BLaER1 (cell line): ENCODE data around the gene BICDL1.
"Not testable (repeated sequence)": the region's sequence is repeated elsewhere in the genome, so short reads cannot be mapped to it uniquely, and the experiment has no call there.

Experiments
- H3K27ac ChIP-seq: shearing (Covaris generic); formaldehyde crosslinking; 2 replicates; pipeline ENCODE4 v1.8.1; 2022
- H3K27me3 ChIP-seq: shearing (Covaris generic); formaldehyde crosslinking; 2 replicates; pipeline ENCODE4 v1.8.1; 2022
- H3K36me3 ChIP-seq: shearing (Covaris generic); formaldehyde crosslinking; 2 replicates; pipeline ENCODE4 v1.8.1; 2022
- H3K4me1 ChIP-seq: shearing (Covaris generic); formaldehyde crosslinking; 2 replicates; pipeline ENCODE4 v1.8.1; 2022
- H3K4me2 ChIP-seq: shearing (Covaris generic); formaldehyde crosslinking; 2 replicates; pipeline ENCODE4 v1.8.1; 2022
- H3K4me3 ChIP-seq: shearing (Covaris generic); formaldehyde crosslinking; 2 replicates; pipeline ENCODE4 v1.8.1; 2022
- H3K9ac ChIP-seq: shearing (Covaris generic); formaldehyde crosslinking; 2 replicates; pipeline ENCODE4 v1.8.1; 2022
- H3K9me3 ChIP-seq: shearing (Covaris generic); formaldehyde crosslinking; 2 replicates; pipeline ENCODE4 v1.8.1; 2022
- H4K20me1 ChIP-seq: shearing (Covaris generic); formaldehyde crosslinking; 2 replicates; pipeline ENCODE4 v1.8.1; 2022
- Cebpa-rat ChIP-seq: shearing (Covaris generic); IDR thresholded peaks from 2 replicates; pipeline ENCODE4 v1.8.1; 2022

BICDL1 gene

DNA sequence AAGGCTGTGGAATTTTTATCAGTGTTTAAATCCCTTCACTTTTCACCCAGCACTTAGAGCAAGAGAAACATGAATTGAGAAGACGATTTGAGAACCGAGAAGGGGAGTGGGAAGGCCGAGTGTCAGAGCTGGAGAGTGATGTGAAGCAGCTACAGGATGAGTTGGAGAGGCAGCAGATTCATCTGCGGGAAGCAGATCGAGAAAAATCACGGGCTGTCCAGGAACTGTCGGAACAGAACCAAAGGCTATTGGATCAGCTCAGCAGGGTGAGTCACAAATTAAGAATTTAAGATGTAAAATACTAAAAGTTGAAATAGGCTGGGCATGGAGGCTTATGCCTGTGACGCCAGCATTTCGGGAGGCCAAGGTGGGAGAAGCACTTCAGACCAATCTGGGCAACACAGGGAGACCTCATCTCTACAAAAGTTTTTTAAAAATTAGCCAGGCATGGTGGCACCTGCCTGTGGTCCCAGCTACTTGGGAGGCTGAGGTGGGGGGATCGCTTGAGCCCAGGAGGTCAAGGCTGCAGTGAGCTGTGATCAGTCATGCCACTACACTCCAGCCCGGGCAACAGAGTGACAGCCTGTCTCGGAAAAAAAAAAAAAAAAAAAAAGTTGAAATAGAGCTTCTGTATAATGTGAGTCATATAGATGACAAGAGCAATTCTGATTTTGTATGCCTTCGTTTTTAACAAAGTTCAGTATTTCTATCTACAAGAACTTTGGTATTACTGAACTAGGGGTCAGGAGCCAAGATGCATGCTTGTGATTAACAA, 9.6 kb downstream of the BICDL1 start:
- H3K4me2 ChIP-seq: no peak overlapping the region
- H3K9ac ChIP-seq: no peak overlapping the region
- no peaks in the 10 kb centered on the region for H4K20me1 ChIP-seq
- no peak for TF ChIP-seq Cebpa-rat
- no peaks in the 10 kb centered on the region for H3K4me1 ChIP-seq
- no peaks in the 10 kb centered on the region for H3K27me3 ChIP-seq
- H3K27ac ChIP-seq: no peak overlapping the region
- no peaks in the 10 kb centered on the region for H3K36me3 ChIP-seq
- no peaks in the 10 kb centered on the region for H3K9me3 ChIP-seq
- no peak overlapping the region for H3K4me3 ChIP-seq

DNA sequence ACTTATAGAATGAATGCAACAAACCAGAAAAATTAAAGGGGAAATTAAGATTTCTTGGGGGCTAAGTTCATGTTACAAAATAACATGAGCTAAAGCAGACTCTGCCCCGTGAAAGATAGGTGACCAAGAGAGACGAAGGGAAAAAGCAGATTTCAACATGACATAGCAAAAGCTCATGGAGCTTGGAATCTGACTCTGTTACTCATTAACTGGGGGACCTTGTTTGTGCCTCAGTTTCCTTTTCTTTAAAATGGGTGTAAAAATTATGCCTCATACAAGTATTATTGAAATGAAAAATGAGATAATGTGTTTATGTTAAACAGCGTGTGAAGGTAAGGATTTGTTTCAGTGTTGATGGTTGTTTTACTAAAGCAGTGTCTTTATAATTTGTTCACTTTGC, 11.5 kb downstream of the BICDL1 start:
- Histone ChIP-seq H4K20me1 (no peaks in the 10 kb centered on the region), H3K27ac (no peak overlapping the region), H3K36me3 (no peaks in the 10 kb centered on the region), H3K27me3 (no peaks in the 10 kb centered on the region), H3K4me1 (no peaks in the 10 kb centered on the region), H3K4me3 (no peak overlapping the region), H3K4me2 (no peak overlapping the region), H3K9ac (no peak overlapping the region), H3K9me3 (no peaks in the 10 kb centered on the region)
- TF ChIP-seq Cebpa-rat: no peak

- H3K36me3 ChIP-seq: no peaks in the 10 kb centered on the region
- H3K27ac ChIP-seq: no peak overlapping the region
- H3K4me1 ChIP-seq: peaks cover 6% of the 10 kb centered on the region; the same call in 1 of the 2 replicates
- no peaks in the 10 kb centered on the region for H3K9me3 ChIP-seq
- H3K4me2 ChIP-seq: no peak overlapping the region
- no peak overlapping the region for H3K4me3 ChIP-seq
- no peak overlapping the region for H3K9ac ChIP-seq
- no peak for TF ChIP-seq Cebpa-rat
- no peaks in the 10 kb centered on the region for H4K20me1 ChIP-seq
- H3K27me3 ChIP-seq: no peaks in the 10 kb centered on the region
Measured at GRCh38 chr12:120006258-120006975, 17.4 kb downstream of the BICDL1 start.

GRCh38 chr12:120007272-120007671, 18.2 kb downstream of the BICDL1 start:
- Histone ChIP-seq H4K20me1 (no peaks in the 10 kb centered on the region), H3K4me1 (peaks cover 6% of the 10 kb centered on the region; the same call in 1 of the 2 replicates), H3K36me3 (no peaks in the 10 kb centered on the region), H3K27me3 (no peaks in the 10 kb centered on the region), H3K27ac (no peak overlapping the region), H3K4me3 (no peak overlapping the region), H3K4me2 (0 out of 2 replicates have a peak overlapping the region, but pooled peaks have one; percentile 0), H3K9ac (no peak overlapping the region), H3K9me3 (no peaks in the 10 kb centered on the region)
- no peak for TF ChIP-seq Cebpa-rat

DNA sequence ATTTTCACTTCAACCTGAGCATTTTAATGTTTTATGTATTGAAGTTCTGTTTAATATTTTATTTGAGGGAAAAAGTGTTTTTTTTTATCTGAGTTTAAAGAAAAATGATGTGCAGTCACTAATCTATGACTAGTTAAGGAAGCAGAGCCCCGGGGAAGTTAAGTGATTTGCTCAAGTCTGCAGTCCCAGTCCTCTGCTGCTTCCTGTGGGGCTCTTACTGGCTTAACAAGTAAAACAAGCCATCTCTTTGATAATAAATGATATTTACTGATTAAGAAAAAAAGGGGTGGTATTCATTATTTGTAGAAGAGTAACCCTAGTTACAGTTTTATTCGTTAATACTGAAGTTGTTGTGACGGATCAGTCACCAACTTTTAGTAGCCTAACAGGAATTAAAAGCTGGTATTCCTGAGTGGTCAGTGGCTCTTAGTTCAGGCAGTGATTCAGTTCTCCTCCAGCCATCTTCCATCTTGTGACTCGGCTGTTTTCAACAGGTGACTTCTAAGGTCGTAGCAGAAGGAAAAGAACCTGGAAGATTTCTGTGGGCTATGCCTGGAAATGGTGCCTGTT, 21.7 kb downstream of the BICDL1 start:
- Histone ChIP-seq H3K4me2 (no peak overlapping the region), H3K27ac (no peak overlapping the region), H3K9me3 (no peaks in the 10 kb centered on the region), H3K27me3 (no peaks in the 10 kb centered on the region), H3K36me3 (no peaks in the 10 kb centered on the region), H4K20me1 (no peaks in the 10 kb centered on the region), H3K4me1 (peaks cover 6% of the 10 kb centered on the region; the same call in 1 of the 2 replicates), H3K9ac (no peak overlapping the region), H3K4me3 (no peak overlapping the region)
- no peak for TF ChIP-seq Cebpa-rat

GRCh38 chr12:120012067-120012621, 23.1 kb downstream of the BICDL1 start:
- no peaks in the 10 kb centered on the region for H4K20me1 ChIP-seq
- no peak overlapping the region for H3K27ac ChIP-seq
- H3K36me3 ChIP-seq: no peaks in the 10 kb centered on the region
- TF ChIP-seq Cebpa-rat: no peak
- H3K4me1 ChIP-seq: peaks cover 6% of the 10 kb centered on the region; the same call in 1 of the 2 replicates
- no peak overlapping the region for H3K4me2 ChIP-seq
- H3K4me3 ChIP-seq: no peak overlapping the region
- no peaks in the 10 kb centered on the region for H3K9me3 ChIP-seq
- H3K9ac ChIP-seq: no peak overlapping the region
- H3K27me3 ChIP-seq: no peaks in the 10 kb centered on the region

GRCh38 chr12:120013659-120014380, 24.8 kb downstream of the BICDL1 start:
- Histone ChIP-seq H3K4me2 (no peak overlapping the region), H4K20me1 (no peaks in the 10 kb centered on the region), H3K36me3 (no peaks in the 10 kb centered on the region), H3K27ac (no peak overlapping the region), H3K4me1 (no peaks in the 10 kb centered on the region), H3K9ac (no peak overlapping the region), H3K9me3 (no peaks in the 10 kb centered on the region), H3K4me3 (no peak overlapping the region), H3K27me3 (no peaks in the 10 kb centered on the region)
- TF ChIP-seq Cebpa-rat: no peak

- not testable (repeated sequence) for H3K27me3 ChIP-seq, H3K27ac ChIP-seq, H3K4me2 ChIP-seq, H3K4me3 ChIP-seq, H3K4me1 ChIP-seq, H4K20me1 ChIP-seq, H3K36me3 ChIP-seq, H3K9ac ChIP-seq, H3K9me3 ChIP-seq
Measured at GRCh38 chr12:120014381-120014735, 25.3 kb downstream of the BICDL1 start.

DNA sequence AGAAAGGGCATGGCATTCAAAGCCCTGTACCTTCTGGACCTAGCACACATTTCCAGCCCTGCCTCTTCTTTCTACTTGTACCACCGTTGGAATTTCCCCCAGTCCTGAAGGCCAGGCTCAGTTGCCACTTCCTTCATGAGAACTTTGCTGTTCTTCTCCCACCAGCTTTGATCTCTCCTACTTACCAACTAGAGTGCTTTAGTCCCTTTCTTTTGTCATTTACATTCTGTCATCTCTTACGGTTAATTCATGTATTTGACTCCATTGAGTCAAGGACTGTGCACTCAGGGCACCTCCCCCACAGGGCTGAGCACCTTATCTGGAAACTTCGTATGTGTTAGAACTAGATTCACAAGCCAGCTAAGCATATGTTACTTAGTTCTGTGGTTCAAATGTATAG, 26.3 kb downstream of the BICDL1 start:
- Histone ChIP-seq H3K27ac (no peak overlapping the region), H3K4me2 (no peak overlapping the region), H3K4me1 (no peaks in the 10 kb centered on the region), H3K9me3 (no peaks in the 10 kb centered on the region), H3K36me3 (no peaks in the 10 kb centered on the region), H3K27me3 (no peaks in the 10 kb centered on the region), H4K20me1 (no peaks in the 10 kb centered on the region), H3K4me3 (no peak overlapping the region), H3K9ac (no peak overlapping the region)
- no peak for TF ChIP-seq Cebpa-rat

DNA sequence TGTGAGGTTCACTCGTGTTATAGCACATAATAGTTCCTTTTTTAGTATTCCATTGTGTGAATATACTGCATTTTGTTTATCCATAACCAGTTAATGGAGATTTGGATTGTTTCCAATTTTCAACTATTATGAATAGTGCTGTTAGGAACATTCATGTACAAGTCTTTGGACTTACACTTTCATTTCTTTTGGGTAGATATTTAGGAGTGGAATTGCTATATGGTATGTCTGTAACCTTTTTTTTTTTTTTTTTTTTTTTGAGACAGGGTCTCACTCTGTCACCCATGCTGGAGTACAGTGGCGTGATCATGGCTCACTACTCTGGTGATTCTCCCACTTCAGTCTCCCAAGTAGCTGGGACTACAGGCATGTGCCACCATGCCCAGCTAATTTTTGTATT, 27.2 kb downstream of the BICDL1 start:
- not testable (repeated sequence) for H3K27ac ChIP-seq, H3K36me3 ChIP-seq, H3K4me1 ChIP-seq, H3K4me2 ChIP-seq, H3K9ac ChIP-seq, H4K20me1 ChIP-seq, H3K27me3 ChIP-seq, H3K9me3 ChIP-seq, H3K4me3 ChIP-seq
